NCI-H1417 treated with DMSO at 0.1 percent for 48 hours (cell line): ENCODE data around the gene GGT1.
"Not testable (repeated sequence)": the region's sequence is repeated elsewhere in the genome, so short reads cannot be mapped to it uniquely, and the experiment has no call there.

Source experiments
- DNase-seq: peaks from one replicate; lab custom pipeline; 2025; lab: John Stamatoyannopoulos, UW

The GGT1 gene

DNA sequence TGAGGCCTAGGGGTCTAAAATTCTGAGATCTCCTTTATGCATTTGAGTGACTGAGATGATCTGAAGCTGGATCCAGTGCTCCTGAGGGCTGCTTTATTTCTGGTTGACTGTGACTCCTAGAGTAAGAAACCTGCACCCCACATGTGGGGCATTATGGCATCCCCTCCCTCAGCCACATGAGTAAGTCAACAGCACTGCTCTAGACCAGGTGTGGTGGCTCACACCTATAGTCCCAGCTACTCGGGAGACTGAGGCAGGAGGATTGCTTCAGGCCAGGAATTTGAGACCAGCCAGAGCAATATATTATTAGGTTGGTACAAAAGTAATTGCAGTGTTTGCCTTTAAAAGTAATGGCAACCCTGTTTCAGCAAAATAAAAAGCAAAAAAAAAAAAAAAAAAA is 39.3 kb downstream of the GGT1 start:
- not testable (repeated sequence) for DNase-seq

DNA sequence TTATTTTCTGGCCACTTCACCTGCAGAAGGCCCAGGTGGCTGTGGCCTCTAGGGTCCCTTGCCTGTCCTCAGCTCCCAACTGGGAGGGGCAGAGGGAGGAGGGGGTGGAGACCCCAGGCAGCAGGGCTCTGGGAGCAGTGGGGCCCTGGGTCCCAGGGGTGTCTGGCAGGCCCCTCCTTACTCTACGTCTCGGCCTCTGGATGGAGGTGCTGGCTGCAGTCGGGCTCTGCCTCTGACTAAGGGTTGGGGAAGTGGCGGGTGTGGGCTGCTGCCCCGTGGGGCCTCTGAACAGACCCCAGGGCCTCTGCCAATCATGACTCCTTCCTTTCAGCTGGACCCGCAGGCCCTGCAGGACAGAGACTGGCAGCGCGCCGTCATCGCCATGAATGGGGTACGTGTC is 41.4 kb downstream of the GGT1 start:
- not testable (repeated sequence) for DNase-seq

DNA sequence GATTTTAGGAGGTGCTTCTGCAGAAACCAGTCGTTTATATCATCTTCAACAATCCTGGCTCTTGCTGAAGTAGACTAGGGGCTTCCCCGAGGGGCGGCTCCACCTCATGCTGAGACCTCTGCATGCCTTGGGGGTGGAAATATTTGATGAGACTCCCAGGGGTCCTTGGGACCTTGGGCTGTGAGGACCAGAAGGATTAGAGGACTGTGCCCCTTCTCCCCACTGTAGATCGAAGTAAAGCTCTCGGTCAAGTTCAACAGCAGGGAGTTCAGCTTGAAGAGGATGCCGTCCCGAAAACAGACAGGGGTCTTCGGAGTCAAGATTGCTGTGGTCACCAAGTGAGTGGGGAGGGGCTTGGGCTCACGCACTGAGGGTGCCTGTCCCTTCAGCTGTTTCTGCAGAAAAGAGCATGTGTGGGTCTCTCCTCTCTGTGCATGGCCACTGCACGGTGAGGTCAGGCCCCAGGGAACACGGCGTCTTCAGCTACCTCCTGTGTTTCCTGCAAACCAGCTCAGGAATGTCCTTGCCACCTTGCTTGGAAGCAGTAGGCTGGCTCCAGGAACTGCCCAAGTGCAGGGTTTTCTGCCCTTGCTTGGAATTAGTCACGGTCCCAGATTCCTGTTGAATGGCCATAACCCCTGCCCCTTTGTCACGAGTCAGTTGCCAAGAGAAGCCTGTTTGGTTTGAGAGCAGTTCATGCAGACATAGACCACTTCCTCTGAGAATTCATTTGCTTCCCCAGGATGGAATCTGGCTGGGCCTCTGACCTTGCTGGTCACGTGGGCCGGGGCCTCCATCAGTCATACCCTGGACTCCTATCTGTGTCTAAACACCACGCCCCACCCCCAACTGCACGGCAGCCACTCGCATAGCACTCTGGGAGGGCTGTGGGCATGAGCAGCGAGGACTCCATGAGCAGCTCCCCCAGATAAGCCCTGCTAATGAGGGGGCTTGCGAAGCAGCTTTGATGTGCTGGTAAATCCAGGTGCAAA is 42.7 kb downstream of the GGT1 start:
- DNase-seq = not testable (repeated sequence)

DNA sequence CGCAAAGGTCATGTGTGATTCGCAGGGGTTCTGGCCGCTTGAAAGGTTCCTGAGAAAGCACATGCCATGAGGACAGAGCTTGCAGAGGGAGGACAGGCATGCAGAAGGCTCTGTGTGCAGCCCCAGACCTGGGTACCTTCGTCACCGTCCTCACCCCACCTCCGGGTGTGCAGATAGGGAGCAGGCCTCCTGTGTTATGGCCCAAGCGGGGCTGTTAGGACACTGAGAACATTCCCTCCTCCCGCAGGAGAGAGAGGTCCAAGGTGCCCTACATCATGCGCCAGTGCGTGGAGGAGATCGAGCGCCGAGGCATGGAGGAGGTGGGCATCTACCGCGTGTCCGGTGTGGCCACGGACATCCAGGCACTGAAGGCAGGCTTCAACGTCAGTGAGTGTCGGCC is 43.8 kb downstream of the GGT1 start:
- not testable (repeated sequence) for DNase-seq

DNA sequence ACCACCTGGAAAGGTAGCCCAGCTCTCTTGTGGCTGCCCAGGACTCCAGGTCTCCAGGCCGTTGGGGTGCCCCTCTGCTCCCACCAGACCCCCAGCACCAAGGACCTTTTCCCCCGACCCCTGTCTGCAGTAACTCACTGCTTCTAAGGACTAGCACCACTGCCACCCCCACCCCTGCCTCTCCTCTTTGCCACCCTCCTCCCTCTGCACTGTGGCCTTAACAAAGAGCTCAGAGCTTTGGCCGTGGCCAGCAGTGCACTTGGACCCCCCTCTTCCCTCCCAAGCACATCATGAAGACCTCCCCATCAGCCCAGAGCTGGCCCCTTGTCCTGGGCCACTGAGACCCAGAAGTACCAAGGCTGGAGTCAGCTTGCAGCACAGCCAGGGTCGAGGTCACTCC is 46.4 kb downstream of the GGT1 start:
- not testable (repeated sequence) for DNase-seq

DNA sequence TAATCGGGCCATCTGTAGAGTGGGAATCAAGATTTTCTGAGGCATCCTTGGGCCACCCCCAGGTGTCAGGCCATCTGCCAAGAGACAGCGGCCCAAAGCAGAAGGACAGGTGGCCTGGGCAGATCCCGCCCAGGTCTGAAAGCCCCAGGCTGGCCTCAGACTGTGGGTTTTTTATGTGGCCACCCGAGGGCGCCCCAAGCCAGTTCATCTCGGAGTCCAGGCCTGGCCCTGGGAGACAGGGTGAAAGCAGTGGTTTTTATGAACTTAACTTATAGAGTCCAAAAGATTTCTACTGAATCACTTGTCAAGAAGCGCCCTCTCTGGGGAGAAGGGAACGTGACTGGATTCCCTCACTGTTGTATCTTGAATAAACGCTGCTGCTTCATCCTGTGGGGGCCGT is 47.9 kb downstream of the GGT1 start:
- not testable (repeated sequence) for DNase-seq

DNA sequence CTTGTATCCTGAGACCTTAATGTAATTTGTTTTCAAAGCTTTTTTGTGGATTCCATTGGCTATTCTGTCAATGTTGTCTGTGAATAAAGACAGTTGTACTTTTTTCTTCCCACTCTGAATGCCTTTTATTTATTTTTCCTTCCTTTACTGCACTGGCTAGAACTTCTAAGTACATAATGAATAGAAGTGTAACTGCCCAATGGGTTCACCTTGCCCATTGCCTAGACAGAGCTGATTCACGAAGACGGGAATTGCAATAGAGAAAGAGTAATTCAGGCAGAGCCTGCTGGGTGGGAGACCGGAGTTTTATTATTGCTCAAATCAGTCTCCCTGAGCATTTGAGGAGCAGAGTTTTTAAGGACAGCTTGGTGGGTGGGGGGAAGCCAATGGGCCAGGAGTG is 62.4 kb downstream of the GGT1 start:
- not testable (repeated sequence) for DNase-seq

DNA sequence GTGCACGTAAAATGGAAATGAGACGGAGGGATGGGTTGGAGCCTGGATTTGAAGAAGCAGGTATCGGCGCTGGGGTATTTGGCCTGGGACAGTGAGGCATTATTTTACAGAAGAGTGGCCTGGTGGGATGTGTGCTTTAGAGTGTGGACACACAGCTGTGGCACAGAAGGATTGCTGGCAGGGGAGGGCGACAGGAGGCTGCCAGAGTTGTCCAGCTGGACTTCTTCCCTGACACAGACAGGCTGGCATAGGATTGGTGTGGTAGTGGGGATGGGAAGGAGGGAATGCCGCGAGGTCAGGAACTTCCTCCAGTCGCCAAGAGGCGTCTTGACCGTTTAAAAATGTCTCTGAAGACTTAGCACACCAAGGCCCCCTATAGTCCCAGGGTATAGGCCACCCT is 64.9 kb downstream of the GGT1 start:
- not testable (repeated sequence) for DNase-seq

DNA sequence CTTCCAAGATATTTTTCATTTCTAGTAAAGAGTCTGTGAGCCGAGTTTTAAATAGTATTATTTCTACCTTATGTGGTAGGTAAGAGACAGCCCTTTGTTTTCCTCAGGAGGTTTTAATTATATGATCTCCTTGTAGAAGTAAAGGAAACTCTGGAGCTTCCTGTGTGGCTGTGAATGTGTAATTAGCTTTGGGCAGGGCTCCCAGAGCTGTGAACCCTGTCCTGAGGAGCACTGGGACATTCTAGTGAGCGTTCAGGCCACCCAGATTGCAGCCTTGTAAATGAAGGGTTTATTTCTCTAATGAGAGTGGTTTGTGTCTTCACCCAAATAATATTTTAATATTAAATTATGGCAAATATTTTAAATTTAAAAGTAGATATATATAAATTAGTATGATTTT is 69.5 kb downstream of the GGT1 start:
- DNase-seq = not testable (repeated sequence)
